GM12878 (cell line): Measurements from ENCODE around the gene TANK. TPM values are rescaled to one million over a fixed set of nuclear protein-coding genes. Genes with fewer than 3 reads are reported as not detected.

Source experiments
- ATAC-seq: fragments of 200-7000 bp; cut with Tn5 transposase; 3 replicates; pipeline ENCODE4 v1.9.1; 2020; ENCODE audit warnings: mild to moderate bottlenecking, moderate library complexity
- BruUV-seq: library from RNA; stranded (reverse); fragments of 400-500 nt; replicated peaks from 2 replicates; lab custom pipeline; 2021; lab: Mats Ljungman, UMichigan
- CTCF ChIA-PET: fragments of 300-600 bp; sonication (Branson Sonifier 250); formaldehyde crosslinking; extraction: SDS; loops from one replicate; lab custom pipeline; 2021; ENCODE audit warnings: inconsistent platforms; lab: Yijun Ruan, JAX
- POLR2A ChIA-PET: fragments of 350-600 bp; formaldehyde crosslinking; extraction: SDS; loops from one replicate; lab custom pipeline; 2021; ENCODE audit warnings: inconsistent platforms; lab: Charles Lee
- RAD21 ChIA-PET: fragments of 300-600 bp; sonication (Branson Sonifier 250); formaldehyde crosslinking; loops from one replicate; lab custom pipeline; 2023; ENCODE audit warnings: antibody characterized with exemption; ENCODE audit not compliant: unreplicated experiment; lab: Charles Lee
- SMC1A ChIA-PET: fragments of 300-600 bp; sonication (Branson Sonifier 250); formaldehyde crosslinking; loops from one replicate; lab custom pipeline; 2023; ENCODE audit not compliant: unreplicated experiment, uncharacterized antibody; lab: Charles Lee
- DNase-seq: peaks from one replicate; pipeline ENCODE4 v3.0.0-alpha.2; 2011; ENCODE audit warnings: low read depth, low spot score
- FAIRE-seq: peaks from 3 replicates; lab custom pipeline; 2011; peaks lifted over from hg19 to GRCh38; lab: Jason Lieb, UNC
- H2AFZ ChIP-seq: 2 replicates; pipeline ENCODE4 v1.6.0; 2011; ENCODE audit warnings: low read depth, low read length, control low read depth; ENCODE audit not compliant: control insufficient read depth
- H3K27ac ChIP-seq: 2 replicates; pipeline ENCODE4 v1.5.1; 2011; ENCODE audit warnings: control low read depth; ENCODE audit not compliant: control insufficient read depth, insufficient read depth
- H3K27me3 ChIP-seq, 2 experiments: replicated peaks in 1 of 2; 2 replicates each; pipeline versions ENCODE4 v1.6.0 to v1.6.1; 2011; ENCODE audit warnings: low read length in 1 of 2; ENCODE audit not compliant: control insufficient read depth in 2 of 2, insufficient read depth in 2 of 2
- H3K36me3 ChIP-seq, 2 experiments: 2 replicates each; pipeline ENCODE4 v1.5.1; 2011; ENCODE audit warnings: low read length in 1 of 2; ENCODE audit not compliant: control insufficient read depth in 2 of 2, insufficient read depth in 2 of 2
- H3K4me1 ChIP-seq: 2 replicates; pipeline ENCODE4 v1.6.1; 2011; ENCODE audit warnings: mild to moderate bottlenecking, low read length, moderate library complexity, mixed read lengths; ENCODE audit not compliant: control insufficient read depth, insufficient read depth
- H3K4me2 ChIP-seq: 2 replicates; pipeline ENCODE4 v1.6.0; 2011; ENCODE audit warnings: control low read depth; ENCODE audit not compliant: control insufficient read depth, insufficient read depth
- H3K4me3 ChIP-seq: fragments of 200-600 bp; sonication (generic); 2 replicates; pipeline ENCODE4 v1.5.1; 2016
- H3K79me2 ChIP-seq: 2 replicates; pipeline ENCODE4 v1.6.0; 2011; ENCODE audit warnings: low read length; ENCODE audit not compliant: control insufficient read depth, insufficient read depth
- H3K9ac ChIP-seq: 2 replicates; pipeline ENCODE4 v1.8.0; 2011; ENCODE audit warnings: low read length, control low read depth, mixed read lengths; ENCODE audit not compliant: control insufficient read depth, insufficient read depth
- H3K9me3 ChIP-seq: replicated peaks from 3 replicates; pipeline ENCODE4 v1.5.1; 2011; ENCODE audit warnings: mild to moderate bottlenecking, low read length; ENCODE audit not compliant: control insufficient read depth, insufficient read depth
- H4K20me1 ChIP-seq: 2 replicates; pipeline ENCODE4 v1.6.0; 2011; ENCODE audit not compliant: control insufficient read depth, insufficient read depth
- DPF2 ChIP-seq: fragments of 450-650 bp; IDR thresholded peaks from 2 replicates; pipeline ENCODE4 v1.6.1; 2017; ENCODE audit warnings: mild to moderate bottlenecking
- GABPA ChIP-seq: IDR thresholded peaks from 2 replicates; pipeline ENCODE4 v1.6.1; 2014; ENCODE audit warnings: antibody characterized with exemption, low read depth, mild to moderate bottlenecking, inconsistent platforms
- MEF2B ChIP-seq: fragments of 450-650 bp; IDR thresholded peaks from 2 replicates; pipeline ENCODE4 v1.6.1; 2018; ENCODE audit warnings: mild to moderate bottlenecking, moderate library complexity; ENCODE audit not compliant: partially characterized antibody, poor library complexity, severe bottlenecking
- PRDM15 ChIP-seq: fragments of 450-650 bp; formaldehyde crosslinking; IDR thresholded peaks from 2 replicates; pipeline ENCODE4 v1.4.0; 2020; ENCODE audit warnings: mild to moderate bottlenecking, moderate library complexity
- ZBED1 ChIP-seq: IDR thresholded peaks from 2 replicates; pipeline ENCODE4 v1.6.1; 2016; ENCODE audit warnings: borderline replicate concordance
- WGBS: methylation state at CpG from one replicate; pipeline ENCODE4 v1.1.6; 2016; ENCODE audit warnings: low lambda C conversion rate; ENCODE audit not compliant: insufficient replicate concordance, insufficient coverage; ENCODE audit errors: missing lambda C conversion rate; 5-methylcytosine and 5-hydroxymethylcytosine counted together
- in situ Hi-C: fragments of 300-500 bp; cut with MboI; formaldehyde crosslinking; loops from 9 replicates; pipeline ENCODE4 v1.14.3; 2018; ENCODE audit warnings: mixed read lengths
- intact Hi-C: fragments of 100-400 bp; cut with micrococcal nuclease; formaldehyde crosslinking; loops from one replicate; pipeline ENCODE4 v1.14.2; 2022; ENCODE audit not compliant: unreplicated experiment
- polyA plus RNA-seq, 11 experiments: library from polyadenylated mRNA; depleted of rRNA in 4 of 11; unstranded in 6 of 11; stranded (reverse) in 5 of 11; fragments of >200 nt; fragmentation: Nextera tagmentation in 4 of 11; fragmentation: Illumina TruSeq in 1 of 11; extraction: Ambion mirVana in 4 of 11; extraction: Trizol in 1 of 11; gene quantifications; 1 replicate in 1 of 11; 2 replicates in 10 of 11; pipeline versions ENCODE4 v1.2.1 to v1.2.3, GENCODE V29; 2011 to 2016; ENCODE audit warnings: inconsistent platforms in 2 of 11, missing spikeins in 2 of 11, low read depth in 1 of 11
- total RNA-seq, 4 experiments: library from RNA; depleted of rRNA in 3 of 4; stranded (reverse); fragments of >200 nt in 3 of 4; fragmentation: Illumina TruSeq in 1 of 4; extraction: Trizol in 1 of 4; gene quantifications; 2 replicates each; pipeline versions ENCODE4 v1.2.1 to v1.2.3, GENCODE V29; 2013 to 2021
- TF ChIP-seq, protein P1 (sequence below): fragments of 450-650 bp; conservative IDR thresholded peaks from 2 replicates; pipeline ENCODE4 v1.6.1; 2017; ENCODE audit warnings: mild to moderate bottlenecking, moderate library complexity
- TF ChIP-seq, protein P2 (sequence below): IDR thresholded peaks from 2 replicates; pipeline ENCODE4 v1.6.1; 2011; ENCODE audit warnings: low read depth, mild to moderate bottlenecking, low read length, moderate library complexity, borderline replicate concordance; ENCODE audit errors: extremely low read depth
- TF ChIP-seq, protein P3 (sequence below): fragments of 450-650 bp; IDR thresholded peaks from 2 replicates; pipeline ENCODE4 v1.6.1; 2017; ENCODE audit warnings: mild to moderate bottlenecking

Gene TANK
- total and polyA plus RNA-seq, 10 of the 15 experiments (the other 5 are each of a cell fraction or from before 2014, with no cell fraction given): 48.6 to 127 (median 103) TPM

- WGBS: 90% methylated on average over 1 of the region's 1 CpG
- Histone ChIP-seq H3K79me2 (no peaks in the 10 kb centered on the region; the same call in none of the 2 replicates), H3K9ac (no peak overlapping the region), H2AFZ (no peak overlapping the region), H4K20me1 (no peaks in the 10 kb centered on the region), H3K36me3 (peaks cover 0 to 10% of the 10 kb centered on the region in 2 experiments; a peak in 2 of 4 replicates), H3K4me1 (no peaks in the 10 kb centered on the region), H3K4me2 (no peak overlapping the region), H3K27me3 (no peaks in the 10 kb centered on the region), H3K4me3 (no peak overlapping the region), H3K27ac (no peak overlapping the region), H3K9me3 (no peaks in the 10 kb centered on the region)
- DNase-seq (no peak), ATAC-seq (no peak), FAIRE-seq (no peak)
- SMC1A ChIA-PET: interaction anchor here (1.0 to 5.9 kb wide), 5 partner anchors 12 to 100 kb away, joined by 3 to 33 read pairs (median 6); no protein-coding TSS in a partner anchor
- POLR2A ChIA-PET: interaction anchor here (0.6 kb wide), 1 partner anchor 799 kb away, joined by 3 read pairs; no protein-coding TSS in a partner anchor
- in situ Hi-C loops: no loop called here
- TF ChIP-seq PRDM15 (CRISPR knock-in tag): no peak
- no peak for TF ChIP-seq GABPA
- TF ChIP-seq, protein P1, sequence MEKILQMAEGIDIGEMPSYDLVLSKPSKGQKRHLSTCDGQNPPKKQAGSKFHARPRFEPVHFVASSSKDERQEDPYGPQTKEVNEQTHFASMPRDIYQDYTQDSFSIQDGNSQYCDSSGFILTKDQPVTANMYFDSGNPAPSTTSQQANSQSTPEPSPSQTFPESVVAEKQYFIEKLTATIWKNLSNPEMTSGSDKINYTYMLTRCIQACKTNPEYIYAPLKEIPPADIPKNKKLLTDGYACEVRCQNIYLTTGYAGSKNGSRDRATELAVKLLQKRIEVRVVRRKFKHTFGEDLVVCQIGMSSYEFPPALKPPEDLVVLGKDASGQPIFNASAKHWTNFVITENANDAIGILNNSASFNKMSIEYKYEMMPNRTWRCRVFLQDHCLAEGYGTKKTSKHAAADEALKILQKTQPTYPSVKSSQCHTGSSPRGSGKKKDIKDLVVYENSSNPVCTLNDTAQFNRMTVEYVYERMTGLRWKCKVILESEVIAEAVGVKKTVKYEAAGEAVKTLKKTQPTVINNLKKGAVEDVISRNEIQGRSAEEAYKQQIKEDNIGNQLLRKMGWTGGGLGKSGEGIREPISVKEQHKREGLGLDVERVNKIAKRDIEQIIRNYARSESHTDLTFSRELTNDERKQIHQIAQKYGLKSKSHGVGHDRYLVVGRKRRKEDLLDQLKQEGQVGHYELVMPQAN: no peak
- no peak for TF ChIP-seq MEF2B
- TF ChIP-seq ZBED1: no peak
- no peak for TF ChIP-seq DPF2
- TF ChIP-seq, protein P2, sequence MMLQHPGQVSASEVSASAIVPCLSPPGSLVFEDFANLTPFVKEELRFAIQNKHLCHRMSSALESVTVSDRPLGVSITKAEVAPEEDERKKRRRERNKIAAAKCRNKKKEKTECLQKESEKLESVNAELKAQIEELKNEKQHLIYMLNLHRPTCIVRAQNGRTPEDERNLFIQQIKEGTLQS: no peak
- TF ChIP-seq, protein P3, sequence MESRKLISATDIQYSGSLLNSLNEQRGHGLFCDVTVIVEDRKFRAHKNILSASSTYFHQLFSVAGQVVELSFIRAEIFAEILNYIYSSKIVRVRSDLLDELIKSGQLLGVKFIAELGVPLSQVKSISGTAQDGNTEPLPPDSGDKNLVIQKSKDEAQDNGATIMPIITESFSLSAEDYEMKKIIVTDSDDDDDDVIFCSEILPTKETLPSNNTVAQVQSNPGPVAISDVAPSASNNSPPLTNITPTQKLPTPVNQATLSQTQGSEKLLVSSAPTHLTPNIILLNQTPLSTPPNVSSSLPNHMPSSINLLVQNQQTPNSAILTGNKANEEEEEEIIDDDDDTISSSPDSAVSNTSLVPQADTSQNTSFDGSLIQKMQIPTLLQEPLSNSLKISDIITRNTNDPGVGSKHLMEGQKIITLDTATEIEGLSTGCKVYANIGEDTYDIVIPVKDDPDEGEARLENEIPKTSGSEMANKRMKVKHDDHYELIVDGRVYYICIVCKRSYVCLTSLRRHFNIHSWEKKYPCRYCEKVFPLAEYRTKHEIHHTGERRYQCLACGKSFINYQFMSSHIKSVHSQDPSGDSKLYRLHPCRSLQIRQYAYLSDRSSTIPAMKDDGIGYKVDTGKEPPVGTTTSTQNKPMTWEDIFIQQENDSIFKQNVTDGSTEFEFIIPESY: no peak
- BruUV-seq: no TSS peak
- CTCF ChIA-PET: interaction anchor here (0.5 to 9.1 kb wide), 8 partner anchors 8 to 832 kb away, joined by 3 to 157 read pairs (median 3); no protein-coding TSS in a partner anchor
- RAD21 ChIA-PET: interaction anchor here (1.1 kb wide), 1 partner anchor 55 kb away, joined by 4 read pairs; no protein-coding TSS in a partner anchor
- intact Hi-C loops: no loop called here
Measured at GRCh38 chr2:161219211-161219610, 59.0 kb downstream of the TANK start.
